ENCODE measurements around the gene AHCYL2.

- no peak for TF ChIP-seq GATA2 (IDR thresholded peaks at IDR 0.05; ENCODE audit: low read depth, low read length)
- no peak for TF ChIP-seq GATA3 (IDR thresholded peaks at IDR 0.05; ENCODE audit: low read depth, low read length)
These were observed 231.6 kb downstream of the AHCYL2 start for GRCh38 chr7:129456421-129456820.
